Heart left ventricle (tissue), 13 donors: Measurements from ENCODE around the gene RNF2.

Source experiments
- POLR2A ChIP-seq, 2 donors: fragments of 450-650 bp; IDR thresholded peaks; one replicate each; pipeline ENCODE4 v1.6.1; 2017; ENCODE audit warnings: antibody characterized with exemption in 2 of 2, mild to moderate bottlenecking in 2 of 2, moderate library complexity in 2 of 2
- TF ChIP-seq, protein P1 (sequence below), 12 donors: fragments of 200-600 bp; sonication (generic) in 4 of 12; IDR thresholded peaks; one replicate each; pipeline versions ENCODE4 v1.5.0 to v1.8.0; 2018 to 2022; ENCODE audit warnings: antibody characterized with exemption in 12 of 12, mild to moderate bottlenecking in 5 of 12
- donor health status: ischemic (EF 13 %, LVEDD 7.1; RV severe dilation, severe dysfunction).
- donor health status: DM: no; HTN: yes; CAD: no.
- donor health status: DM: no; HTN: no; CAD: no.
- donor health status: ischemic (EF 25% LVEDD 6.9; RV normal size, moderate dysfunction).
- donor health status: ischemic (EF 25% LVEDD 5.7; RV mildly dilated, moderate dysfunction).
- donor health status: ischemic (EF 35%, LVEDD 5.7; RV mildly dilated, moderate dysfunction).
- donor health status: nonischemic (EF 11% LVEDD 7.7; RV severe dilation, severe dysfunction).
- donor health status: DM: yes; HTN: yes; CAD: no.
- donor health status: PGD.
- donor health status: ischemic (EF 29% LVEDD 5.4; RV normal size, mild dysfunction).
- donor health status: nonischemic (EF 23%, LVEDD 6.1; RV moderate dilation, normal function).

DNA sequence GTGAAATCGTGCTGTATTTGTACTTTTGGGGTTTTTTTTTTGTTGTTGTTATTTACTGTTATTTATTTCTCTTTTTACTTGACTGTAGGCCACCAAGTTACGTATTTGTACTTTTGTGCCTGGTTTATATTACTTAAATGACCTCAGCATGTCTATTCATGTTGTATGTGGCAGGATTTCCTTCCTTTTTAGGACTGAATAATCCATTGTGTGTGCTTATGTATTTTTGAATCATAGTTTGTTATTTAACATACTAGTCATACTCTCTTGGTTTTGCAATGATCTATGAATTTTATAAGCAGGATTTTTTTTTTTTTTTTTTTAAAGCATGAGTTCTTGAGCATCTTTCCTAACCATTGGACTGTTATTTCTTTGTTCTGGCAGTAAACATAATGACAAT, 51.2 kb downstream of the RNF2 start:
- TF ChIP-seq, protein P1, sequence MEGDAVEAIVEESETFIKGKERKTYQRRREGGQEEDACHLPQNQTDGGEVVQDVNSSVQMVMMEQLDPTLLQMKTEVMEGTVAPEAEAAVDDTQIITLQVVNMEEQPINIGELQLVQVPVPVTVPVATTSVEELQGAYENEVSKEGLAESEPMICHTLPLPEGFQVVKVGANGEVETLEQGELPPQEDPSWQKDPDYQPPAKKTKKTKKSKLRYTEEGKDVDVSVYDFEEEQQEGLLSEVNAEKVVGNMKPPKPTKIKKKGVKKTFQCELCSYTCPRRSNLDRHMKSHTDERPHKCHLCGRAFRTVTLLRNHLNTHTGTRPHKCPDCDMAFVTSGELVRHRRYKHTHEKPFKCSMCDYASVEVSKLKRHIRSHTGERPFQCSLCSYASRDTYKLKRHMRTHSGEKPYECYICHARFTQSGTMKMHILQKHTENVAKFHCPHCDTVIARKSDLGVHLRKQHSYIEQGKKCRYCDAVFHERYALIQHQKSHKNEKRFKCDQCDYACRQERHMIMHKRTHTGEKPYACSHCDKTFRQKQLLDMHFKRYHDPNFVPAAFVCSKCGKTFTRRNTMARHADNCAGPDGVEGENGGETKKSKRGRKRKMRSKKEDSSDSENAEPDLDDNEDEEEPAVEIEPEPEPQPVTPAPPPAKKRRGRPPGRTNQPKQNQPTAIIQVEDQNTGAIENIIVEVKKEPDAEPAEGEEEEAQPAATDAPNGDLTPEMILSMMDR (IDR thresholded peaks at IDR 0.05): no peak
- no peak for TF ChIP-seq POLR2A (IDR thresholded peaks at IDR 0.05)
